Renal cortex interstitium (tissue), 11 donors: ENCODE measurements around the gene C18orf63. TPM values are rescaled to one million over a fixed set of nuclear protein-coding genes. Genes with fewer than 3 reads are reported as not detected.

Experiments
- DNase-seq, 11 donors: peaks; one replicate each; pipeline ENCODE4 v3.0.0-alpha.2; 2013; ENCODE audit warnings: low read depth in 9 of 11, low spot score in 4 of 11; ENCODE audit errors: extremely low read depth in 1 of 11
- polyA plus RNA-seq, 3 donors: library from polyadenylated mRNA; unstranded; fragments of 120-200 nt; gene quantifications; one replicate each; pipeline ENCODE4 v1.2.1, GENCODE V29; 2013; ENCODE audit not compliant: insufficient read length in 3 of 3

The C18orf63 gene
- polyA plus RNA-seq, 3 donors = 0.17 to 0.47 (median 0.39) TPM

GRCh38 chr18:74353169-74353775, 37.6 kb downstream of the C18orf63 start:
- DNase-seq = peak; percentile 33 to 72 (median 53)

DNA sequence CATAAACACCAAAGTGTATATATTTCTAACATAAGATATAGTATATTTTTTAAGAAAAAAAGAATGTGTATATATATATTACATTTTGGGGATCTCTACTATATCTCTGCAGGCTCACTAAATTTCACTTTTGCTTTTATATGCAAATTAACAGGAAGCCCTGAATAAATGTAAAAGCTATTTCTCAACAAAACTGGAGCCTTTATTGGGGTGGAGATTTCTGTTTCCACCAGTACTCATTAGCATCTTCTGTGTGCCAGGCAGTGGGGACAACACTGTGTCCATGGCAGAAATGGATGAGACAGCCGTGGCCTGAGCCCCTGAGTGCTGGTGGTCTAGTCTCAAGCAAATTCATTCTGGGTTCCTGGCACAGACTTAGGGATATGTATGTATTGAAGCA, 41.3 kb downstream of the C18orf63 start:
- no peak for DNase-seq

DNA sequence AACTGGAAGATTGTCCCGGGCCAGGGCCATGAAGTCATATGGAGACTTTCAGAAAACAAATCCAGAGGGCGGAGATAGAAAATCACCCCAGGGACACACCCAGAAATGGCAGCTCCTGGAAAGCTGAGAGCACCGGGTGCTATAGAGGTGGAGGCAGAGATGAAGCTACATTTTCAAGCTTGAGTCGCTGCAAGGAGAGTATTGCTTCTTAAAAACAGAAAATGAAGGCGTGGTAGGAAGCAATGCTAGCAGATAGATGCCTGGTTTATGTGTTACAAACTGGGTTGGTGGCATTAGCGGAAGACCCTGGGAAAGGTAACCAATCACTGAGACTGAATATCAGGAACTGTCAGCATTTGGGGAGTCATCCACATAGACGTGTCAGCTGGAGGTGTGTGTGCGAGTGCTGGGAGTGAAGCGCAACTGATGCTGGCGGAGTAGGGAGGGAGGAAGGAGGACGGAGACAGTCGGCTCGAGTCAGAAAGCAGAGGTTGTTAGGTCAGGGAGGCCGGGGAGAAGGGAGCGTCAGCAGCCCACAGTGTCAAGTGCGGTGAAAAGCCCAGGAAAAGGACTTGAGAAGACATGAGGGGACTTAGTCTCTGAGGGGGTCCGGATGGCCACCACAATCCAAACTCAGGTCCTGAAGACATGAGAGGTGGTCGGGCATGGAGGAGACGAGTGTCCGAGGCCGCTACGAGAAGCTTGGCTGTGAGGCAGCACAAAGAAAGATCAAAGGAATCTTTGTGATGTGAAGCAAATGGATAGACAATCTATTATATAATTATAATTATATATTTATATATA, 45.4 kb downstream of the C18orf63 start:
- DNase-seq = no peak

GRCh38 chr18:74367905-74368304, 52.3 kb downstream of the C18orf63 start:
- DNase-seq = no peak

- DNase-seq = no peak
Measured at GRCh38 chr18:74368901-74369705, 53.5 kb downstream of the C18orf63 start.

DNA sequence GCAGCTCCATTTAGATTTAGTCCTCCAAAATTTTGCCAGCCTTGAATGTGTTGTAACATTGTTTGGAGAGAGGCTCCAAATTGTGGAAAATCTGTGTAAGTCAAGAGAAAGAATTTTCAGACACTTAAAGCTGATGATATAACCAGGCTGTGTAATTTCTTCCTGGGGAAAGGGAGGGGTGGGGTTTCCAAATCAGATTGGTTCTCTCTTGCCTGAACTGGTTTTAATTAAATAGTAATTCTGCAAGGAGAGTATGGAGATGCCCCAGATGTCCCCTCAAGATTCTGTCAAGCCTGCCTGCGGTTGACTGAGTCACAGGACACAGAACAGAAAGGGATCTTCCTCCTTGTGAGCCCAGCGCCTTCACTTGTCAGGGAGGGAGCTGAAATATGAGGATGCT, 54.5 kb downstream of the C18orf63 start:
- no peak for DNase-seq

DNA sequence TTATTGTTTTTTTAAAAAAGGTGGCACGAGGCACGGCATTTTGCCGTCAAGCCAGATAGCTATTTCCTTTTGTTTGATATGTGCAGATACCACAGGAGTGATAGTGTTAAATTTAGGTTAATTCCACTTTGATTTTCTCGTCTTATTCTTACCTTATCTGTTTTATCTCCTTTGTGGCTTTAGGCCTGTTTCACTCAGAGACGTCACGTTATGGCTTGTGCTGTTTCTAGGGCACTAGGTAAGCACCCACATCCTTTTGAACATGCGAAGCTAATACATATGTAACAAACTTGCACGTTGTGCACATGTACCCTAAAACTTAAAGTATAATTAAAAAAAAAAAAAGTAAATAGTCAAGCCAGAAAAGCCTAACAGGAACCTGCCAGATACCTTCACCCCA, 57.8 kb downstream of the C18orf63 start:
- DNase-seq = no peak

DNA sequence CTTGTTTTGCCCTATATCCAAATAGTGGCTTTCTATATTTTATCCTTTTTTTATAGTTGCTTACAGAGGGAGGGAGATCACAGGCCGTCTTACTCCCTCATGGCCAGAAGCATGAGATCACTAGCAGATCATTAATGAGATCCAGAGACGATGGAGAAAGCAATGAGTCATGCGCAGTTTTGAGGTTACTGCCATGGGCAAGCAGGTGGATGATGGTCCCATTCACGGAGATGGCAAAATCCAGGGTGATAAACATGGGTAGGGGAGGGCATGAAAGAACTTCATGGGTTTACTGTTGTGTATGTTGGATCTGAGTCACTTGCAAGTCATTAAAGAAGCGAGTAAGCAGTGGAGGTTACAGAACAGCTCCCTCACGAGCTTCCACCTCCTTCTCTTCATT, 60.4 kb downstream of the C18orf63 start:
- no peak for DNase-seq

- DNase-seq = no peak
Measured at GRCh38 chr18:74376523-74376922, 60.9 kb downstream of the C18orf63 start.

DNA sequence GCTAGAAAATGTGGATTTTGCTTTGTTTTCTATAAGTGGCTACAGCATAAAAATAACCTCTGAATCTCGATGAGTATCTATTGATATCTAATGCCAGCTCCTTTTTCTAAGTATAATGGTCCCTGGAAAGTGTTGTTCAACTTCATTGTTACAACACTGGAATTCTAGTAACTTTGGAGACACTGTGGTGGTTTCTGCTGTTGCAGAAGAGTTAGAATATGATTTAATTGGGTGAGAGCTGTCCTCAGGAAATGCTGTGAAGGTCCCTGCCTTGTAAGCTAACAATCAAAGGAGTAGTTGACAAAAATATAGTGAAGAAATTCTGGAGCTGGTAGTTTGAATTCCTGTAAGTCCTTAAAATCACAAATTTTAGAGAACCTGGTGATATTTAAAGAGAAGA, 62.1 kb downstream of the C18orf63 start:
- DNase-seq = no peak

DNA sequence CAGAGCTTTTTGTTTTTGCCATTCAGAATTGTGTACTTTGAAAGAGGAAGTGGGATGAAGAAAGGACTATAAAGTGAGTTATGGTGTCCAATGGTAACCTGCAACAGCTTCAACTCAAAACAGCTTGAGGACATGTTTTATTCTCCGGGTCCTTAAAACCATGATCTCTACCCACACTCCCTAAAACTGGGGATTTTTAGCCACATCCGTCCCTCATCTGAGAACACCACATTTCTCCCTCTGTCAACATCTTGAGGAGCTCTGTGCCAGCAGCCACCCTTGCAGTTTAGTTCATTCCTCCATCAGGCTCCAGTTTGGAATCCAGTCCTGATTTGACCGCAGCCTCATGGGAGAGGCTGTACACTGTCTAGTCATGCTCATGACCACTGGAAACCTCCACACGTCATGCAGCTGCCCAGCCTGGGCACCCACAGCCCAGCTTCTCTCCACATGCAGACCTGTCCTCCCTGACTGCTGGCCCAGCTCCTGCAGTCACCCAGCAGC, 62.6 kb downstream of the C18orf63 start:
- no peak for DNase-seq

- DNase-seq = no peak
Measured at GRCh38 chr18:74380916-74381315, 65.3 kb downstream of the C18orf63 start.

GRCh38 chr18:74381621-74382295, 66.1 kb downstream of the C18orf63 start:
- DNase-seq = no peak

DNA sequence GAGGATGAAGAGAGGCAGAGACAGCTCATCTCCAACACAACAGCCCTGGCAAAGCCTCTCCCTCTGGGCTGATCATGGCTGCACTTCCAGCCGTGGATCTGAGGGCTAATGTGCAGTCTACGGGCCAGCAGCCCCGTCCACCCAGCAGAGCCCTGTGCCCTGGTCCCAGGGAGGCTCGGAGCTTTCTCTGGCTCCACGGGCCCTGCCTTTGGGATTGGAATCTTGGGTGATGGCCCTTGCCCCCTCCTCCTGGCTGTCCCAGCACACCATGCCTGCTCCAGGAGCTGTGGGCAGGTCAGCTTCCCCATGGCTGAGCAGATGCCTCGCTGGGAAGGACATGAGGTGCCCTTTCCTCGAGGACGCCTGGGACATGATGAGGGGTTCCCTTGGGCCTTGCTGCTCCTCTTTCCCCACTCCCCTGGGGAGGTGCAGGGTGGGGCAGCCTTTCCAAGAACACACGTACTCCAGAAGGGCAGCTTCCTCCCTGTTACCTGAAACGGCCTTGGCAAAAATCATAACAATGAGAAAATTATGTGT, 66.9 kb downstream of the C18orf63 start:
- DNase-seq = no peak

DNA sequence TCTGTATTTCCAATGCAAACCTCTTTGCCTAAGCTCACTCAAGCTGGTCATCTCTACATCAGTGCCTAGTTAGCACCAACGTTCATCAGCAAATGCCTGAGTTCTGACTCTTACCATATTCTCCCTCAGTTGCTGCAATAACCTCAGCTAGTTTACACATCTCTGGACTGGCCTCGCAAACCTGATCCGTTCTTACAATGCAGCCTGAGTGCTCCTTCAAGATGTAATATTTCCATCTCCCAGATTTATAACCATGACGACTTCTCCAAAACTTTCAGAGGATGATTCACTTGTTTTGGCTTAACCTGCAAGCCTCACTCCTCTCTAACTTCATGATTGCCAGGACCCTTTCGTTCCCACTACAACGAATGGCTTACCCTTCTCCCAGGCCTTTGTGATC, 71.7 kb downstream of the C18orf63 start:
- DNase-seq = no peak

DNA sequence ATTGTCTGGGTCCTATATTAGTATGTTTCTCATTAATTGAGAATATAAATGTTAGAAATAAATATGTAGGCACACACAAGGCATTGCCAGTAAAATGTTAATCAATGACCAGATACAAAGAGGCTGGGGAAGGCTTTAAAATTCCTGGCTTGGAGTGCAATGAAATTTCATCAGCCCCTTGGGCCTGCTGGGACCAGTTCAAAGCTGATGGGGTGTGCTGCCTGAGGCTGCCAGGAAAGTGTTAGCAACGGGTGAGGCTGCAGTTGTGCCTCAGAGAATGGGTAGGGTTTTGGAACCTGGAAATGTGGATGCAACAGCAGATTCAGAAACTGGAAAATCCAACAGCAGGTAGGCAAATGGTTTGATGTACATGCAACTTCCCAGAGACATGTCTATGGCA, 72.6 kb downstream of the C18orf63 start:
- DNase-seq = no peak

- DNase-seq = peak in 6 of 11 donors; percentile 40 to 64 (median 60)
Measured at GRCh38 chr18:74389171-74389927, 73.7 kb downstream of the C18orf63 start.

- DNase-seq = no peak
Measured at GRCh38 chr18:74389991-74390390, 74.4 kb downstream of the C18orf63 start.
